Stimulated activated CD8-positive, alpha-beta memory T cell treated with anti-CD3 and anti-CD28 coated beads, Interleukin-7, amount 100 ng/mL, for 24 hours (primary cell): Measurements from ENCODE around the gene SLC6A18.

Experiments
- DNase-seq: peaks from one replicate; pipeline ENCODE4 v3.0.0-alpha.2; 2020; ENCODE audit warnings: low read depth

SLC6A18 gene, protein sequence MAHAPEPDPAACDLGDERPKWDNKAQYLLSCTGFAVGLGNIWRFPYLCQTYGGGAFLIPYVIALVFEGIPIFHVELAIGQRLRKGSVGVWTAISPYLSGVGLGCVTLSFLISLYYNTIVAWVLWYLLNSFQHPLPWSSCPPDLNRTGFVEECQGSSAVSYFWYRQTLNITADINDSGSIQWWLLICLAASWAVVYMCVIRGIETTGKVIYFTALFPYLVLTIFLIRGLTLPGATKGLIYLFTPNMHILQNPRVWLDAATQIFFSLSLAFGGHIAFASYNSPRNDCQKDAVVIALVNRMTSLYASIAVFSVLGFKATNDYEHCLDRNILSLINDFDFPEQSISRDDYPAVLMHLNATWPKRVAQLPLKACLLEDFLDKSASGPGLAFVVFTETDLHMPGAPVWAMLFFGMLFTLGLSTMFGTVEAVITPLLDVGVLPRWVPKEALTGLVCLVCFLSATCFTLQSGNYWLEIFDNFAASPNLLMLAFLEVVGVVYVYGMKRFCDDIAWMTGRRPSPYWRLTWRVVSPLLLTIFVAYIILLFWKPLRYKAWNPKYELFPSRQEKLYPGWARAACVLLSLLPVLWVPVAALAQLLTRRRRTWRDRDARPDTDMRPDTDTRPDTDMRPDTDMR

DNA sequence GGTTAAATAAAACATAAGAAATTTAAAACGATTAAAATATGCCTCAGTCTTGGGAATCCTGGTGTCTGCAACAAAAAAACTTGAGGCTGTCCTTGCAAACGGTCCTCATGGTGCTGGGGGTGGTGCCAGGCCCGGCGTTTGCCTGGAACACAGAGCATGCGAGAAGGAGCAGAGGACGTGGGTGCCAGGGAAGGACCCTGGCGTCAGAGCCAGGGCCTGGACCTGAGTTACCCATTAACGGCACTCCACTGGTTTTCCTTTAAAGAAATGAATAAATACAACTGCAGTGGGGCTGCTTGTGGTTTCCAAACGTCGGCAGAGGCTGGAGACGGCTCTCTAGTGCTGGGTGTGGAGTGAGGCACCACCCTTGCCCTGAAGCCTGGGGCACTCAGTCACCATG, at the start of gene SLC6A18:
Gene SLC6A18 (plus strand): TSS at position 301 of the 400 bp plus-strand sequence. CDS start 97 bp downstream, at position 398.
- no peak for DNase-seq

DNA sequence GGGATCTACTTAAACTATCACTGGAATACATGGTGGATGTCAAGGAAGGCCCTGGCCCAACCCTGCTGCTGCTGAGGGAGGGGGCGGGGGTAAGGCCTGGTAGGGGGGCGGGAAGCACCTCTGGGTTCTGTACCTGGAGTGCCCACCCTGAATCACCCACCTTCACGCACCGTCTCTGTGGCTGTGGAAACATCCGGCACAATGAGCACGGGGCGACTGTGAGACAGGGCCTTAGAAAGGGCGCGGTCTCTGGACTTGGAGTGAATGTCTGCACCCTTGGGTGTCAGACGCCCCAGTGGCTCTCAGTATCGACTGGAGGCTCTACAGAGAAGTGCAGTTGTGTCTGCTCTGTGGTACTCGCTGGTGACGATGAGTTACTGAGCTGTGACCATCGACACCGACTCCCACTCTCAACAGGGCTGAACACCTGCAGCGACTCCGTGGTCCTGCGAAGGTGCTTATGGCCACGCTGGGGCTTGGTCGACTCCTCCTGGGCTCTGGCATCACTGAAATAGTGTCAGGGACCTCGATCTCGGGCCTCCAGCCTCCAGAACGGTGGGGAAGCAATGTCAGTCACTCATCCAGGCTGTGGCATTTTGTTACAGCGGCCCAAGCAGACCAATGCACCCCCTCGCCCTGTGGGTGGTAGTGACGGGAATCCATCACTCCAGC, 49.2 kb upstream of the SLC6A18 start:
- no peak for DNase-seq

DNA sequence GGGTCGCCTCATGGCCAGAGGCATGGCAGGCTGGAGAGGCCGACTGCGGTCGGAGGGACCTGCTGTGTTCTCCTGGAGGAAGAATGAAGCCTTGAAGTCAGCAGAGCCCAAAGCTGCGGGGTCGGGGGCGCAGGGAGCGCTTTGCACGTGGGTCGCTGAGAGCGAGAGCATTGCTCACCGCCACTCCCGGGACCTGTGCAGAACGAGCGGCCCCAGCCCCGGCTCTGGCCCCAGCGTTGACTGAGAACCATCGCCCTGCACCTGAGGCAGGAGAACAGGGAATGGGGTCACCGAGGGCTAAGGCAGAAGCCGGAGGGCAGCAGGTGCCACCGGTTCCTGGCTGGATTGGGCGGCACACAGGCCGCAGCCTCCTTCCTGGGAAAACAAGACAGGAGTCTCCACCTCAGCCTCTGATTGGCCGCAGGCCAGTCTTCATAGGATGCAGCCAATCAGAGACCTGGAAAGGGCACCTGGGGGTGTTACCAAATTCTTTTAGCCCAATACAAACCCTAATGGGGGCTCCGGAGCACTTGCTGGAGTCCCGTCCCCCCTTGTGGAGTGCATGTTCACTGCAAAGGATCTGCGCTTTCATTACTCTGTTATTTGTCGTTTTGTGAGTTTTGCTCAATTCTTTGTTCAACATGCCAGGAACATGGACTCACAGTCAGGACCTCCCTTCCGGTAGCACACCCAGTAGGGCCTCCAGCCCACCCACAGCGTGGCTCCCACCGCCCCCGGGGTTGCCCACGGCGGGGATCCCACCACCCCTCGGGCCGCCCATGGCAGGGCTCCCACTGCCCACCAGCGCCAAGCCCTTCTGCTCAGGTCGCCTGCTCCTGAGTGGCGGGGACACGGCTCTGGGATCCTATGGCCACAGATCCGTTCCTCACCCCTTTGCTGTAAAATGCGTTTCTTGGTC, 48.4 kb upstream of the SLC6A18 start:
- DNase-seq = no peak

DNA sequence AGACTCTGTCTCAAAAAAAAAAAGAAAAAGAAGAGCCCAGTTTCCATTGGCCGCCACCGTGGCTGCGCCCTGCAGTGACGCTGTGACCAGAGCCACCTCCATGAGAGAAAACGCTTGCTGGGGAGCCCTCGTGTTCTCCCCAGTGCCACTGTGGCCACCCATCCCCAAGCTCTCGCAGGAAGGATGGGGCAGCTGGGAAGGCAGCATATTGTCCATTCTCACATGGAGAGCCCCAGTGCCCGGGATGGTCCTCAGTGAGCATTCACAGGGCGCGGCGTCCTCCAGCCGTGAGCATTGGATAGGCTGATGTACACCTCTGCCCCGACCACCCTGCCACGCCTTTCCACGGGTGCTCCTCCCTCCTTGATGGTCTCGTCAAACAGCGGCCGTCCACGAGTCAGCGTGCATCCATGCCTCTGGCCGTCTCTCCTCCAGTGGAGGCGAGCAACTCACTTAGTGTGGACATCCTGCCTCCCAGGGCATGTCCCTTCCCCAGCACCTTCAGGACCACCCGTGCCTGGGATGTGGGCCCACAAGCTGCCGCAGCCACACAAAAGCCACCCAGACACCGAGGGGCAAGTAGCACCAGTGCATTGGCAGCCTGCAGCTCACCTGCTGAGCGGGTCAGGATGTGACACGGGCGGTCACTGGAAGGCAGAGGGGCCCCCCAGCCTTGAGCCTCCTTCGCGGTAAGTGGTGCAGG, 47.2 kb upstream of the SLC6A18 start:
- no peak for DNase-seq

DNA sequence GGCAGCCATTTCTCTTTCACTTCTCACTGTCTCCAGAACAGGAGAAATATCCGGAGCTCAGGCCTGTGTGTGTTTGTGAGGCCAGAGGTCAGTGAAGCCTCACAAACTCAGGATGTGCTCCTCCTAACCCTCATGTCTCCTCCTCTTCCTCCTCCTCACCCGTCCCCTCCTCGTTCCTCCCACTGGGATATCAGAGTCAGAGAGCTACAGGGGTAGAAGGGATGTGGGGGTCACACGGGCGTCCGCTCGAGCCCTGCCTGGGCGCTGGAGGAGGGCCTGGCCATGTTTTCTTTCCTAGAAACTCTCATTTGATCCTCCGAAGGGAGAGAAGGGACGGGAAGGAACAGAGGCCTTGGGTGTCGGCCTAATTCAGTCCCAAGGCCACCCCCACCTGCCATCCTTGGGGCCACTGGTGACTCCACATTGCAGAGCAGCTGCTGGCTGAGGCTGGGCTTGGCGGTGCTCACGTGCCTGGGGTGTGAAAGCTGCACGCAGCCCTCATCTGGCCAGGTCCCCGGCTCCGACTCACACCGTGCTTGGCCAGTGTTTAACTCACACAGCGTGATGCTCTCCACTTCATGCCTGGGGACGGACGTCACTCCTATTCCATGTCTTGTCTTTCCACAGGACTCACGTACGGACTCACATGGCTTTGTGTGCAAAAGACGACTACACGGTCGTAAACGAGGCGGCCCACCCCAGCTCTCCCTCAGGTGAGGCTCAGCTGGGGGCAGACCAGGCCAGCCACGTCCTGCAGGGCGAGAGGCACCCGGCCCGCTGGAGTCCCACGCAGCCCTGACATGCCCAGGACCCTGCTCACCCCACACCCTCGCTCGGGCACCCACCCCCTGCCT, 46.4 kb upstream of the SLC6A18 start:
- no peak for DNase-seq

DNA sequence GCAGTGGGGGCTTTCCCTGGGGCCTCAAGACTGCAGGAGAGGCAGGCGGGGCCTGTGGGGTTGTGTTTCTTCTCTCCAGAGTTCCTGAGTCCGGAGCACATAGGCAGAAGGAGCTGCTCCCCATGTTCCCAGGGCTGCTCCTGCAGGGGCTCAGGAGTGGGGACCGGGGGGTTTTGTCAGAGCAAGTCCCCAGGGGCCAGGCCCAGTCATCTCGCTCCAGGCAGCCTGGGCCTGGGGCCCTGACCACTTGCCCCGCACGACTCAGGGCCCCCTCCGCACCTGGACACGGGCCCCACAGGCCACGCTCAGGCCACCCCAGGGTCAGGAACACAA, 45.8 kb upstream of the SLC6A18 start:
- no peak for DNase-seq

DNA sequence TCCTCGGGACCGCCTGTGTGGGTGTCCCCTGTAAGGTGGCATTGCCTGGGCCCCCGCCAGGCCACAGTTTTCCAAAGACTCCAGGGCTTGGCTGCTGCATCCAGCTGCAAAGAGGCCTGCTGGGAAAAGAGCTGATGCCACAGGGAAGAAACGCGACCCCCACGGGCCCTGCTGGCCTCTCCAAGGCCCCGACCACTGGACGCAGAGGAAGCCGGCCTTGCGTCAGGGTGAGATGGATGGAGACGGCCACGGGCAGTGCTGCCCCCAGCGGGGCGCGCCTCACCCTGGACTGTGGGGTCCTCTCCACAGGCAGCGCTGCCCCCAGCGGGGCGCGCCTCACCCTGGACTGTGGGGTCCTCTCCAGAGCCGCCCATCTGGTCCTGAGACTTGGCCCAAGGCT, 45.1 kb upstream of the SLC6A18 start:
- no peak for DNase-seq

DNA sequence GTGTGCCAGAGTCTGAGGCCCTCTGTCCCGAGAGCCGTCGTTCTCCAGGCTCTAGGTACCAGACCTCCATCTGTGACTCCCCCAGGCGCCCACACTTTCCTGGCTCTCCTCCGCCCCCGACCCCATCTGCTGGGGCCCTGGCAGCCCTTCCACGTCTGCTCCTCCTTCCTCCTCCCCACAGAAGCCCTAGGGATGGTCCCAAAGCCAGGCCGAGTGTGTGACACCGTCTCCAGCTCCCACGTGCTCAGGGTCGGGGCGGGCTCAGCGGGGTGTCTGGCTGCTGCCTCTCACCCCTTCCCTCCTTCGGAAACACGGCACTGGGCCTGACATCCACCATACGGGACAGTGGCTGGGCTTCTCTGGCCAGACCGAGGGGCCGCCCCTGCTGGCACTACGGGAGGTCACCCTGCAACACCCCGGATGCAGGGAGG, 44.3 kb upstream of the SLC6A18 start:
- no peak for DNase-seq

DNA sequence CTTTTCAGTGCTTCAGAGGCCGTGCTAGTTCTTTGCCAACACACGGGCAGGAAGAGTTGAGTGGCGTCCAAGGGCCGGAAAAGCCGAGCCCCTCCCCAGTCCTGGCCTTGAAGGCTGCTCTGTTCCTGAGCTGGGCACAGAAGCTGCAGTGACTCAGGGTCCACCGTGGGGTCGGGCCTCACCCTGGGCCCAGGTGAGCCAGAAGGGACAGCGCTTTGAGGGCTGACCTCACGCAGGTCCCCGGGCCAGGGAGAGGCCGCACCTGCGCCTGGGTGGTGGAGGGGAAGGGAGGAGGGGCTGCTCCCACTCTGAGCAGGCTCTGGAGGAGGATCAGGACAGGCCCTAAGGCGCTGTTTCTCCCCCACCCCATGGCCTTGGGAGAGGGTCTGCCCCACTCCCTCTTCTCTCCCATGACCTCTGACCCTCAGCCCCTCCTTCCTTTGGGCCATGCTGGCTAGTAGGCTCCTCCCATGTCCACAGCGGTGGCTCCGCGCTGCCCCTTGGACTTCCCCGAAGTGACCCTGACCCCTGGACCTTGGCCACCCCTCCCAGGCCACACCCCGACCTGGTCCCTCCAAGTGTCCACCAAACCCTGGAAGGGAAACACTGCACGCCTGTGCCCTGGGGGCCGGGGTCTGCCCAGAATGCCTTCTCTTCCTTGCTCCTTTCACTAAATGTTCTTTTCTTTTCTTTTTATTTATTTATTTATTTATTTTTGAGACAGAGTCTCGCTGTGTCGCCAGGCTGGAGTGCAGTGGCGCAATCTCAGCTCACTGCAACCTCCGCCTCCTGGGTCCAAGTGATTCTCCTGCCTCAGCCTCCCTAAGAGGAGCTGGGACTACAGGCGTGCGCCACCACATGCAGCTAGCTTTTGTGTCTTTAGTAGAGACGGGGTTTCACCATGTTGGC, 43.5 kb upstream of the SLC6A18 start:
- DNase-seq = no peak

DNA sequence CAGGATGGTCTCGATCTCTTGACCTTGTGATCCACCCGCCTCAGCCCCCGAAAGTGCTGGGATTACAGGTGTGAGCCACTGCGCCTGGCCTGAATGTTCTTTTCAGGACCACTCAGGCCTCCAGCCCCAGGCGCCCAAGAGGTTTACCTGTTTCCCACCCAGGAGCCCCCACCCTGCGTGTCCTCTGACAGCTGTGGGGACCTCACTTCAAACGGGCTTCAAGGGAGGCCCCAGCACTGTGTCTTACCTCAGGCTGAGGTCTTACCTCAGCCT, 42.9 kb upstream of the SLC6A18 start:
- DNase-seq = no peak

DNA sequence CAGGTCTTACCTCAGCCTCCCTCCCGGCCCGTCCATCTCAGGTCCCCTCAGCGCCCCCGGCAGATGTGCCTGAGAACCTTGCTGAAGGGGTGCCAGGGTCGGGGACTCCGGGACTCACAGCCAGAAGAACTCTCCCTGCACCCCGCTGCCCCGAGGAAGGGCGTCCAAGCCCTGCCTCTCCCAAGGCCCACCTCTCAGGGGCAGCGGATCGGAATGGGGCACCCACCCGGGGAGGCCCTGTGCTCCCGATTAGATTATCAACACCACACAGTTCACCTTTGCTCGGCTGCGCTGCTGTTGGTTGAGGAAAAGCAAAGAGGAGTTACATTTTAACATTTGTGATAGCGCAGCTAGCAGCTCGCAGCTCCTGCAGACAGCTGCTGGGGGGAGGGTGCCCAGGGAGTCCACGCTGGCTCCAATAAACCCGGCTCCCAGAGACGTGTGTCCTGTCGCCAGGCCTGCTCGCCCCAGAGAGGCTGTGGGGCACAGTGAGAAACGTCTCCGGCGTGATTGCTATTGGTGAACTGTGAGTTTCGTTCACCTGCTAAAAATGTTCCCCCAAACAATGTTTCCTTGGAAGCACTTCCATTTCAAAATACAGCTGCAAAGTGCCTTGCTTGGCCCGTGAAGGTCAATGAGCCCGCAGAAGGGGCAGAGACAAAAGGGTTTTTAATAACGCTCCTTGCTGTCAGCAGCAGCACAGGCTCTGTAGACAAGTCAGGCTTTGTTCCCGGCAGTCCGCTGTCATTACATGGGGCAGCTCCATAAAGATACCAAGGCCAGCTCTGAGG, 42.4 kb upstream of the SLC6A18 start:
- DNase-seq = no peak

DNA sequence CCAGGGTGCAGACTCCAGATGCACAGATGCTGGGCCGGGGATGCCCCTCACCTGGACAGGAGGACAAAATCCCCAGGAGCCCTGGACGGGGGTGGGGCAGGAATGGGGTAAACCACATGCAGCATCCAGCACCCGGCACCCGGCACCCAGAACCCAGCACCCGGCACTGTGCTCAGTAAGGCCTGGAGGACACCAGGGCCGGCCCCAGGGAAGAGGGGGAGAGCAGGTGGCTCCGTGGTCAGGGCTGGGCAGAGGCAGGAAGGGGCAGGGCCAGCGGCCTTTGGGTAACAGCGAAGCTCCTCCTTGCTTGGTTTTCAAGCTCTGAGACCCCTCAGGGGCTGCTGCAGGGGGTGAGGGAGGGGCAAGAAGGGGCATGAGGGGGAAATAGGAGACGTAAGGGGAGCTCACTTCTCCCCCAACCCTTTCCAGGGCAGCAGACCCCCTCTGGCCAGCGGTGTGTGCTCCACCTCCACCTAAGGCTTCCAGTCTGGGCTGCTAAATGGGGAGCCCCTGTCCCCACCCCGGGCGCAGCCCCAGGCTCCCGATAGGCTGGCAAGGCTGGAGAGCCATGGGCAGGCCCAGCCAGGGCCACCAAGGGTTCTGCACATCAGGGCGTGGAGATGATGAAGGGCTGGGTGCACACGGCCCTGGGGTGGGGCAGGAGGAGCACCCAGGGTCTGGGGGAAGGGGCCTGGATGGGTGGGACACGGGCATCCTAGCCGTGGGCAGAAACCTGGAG, 41.6 kb upstream of the SLC6A18 start:
- no peak for DNase-seq

DNA sequence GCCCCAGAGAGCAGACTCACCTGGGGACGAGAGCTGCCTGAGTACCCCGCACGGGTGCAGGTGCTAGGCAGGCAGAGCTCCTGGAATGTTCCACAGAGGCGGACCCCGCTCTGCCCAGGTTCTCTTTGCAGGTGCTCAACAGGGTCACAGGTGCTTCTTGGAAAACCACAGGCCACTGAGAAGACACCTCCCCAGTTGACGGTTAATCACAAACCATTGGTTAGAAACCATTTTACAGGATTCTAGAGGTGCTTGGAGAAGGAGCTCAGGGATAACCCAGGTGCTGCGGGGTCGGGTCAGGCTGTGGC, 41.1 kb upstream of the SLC6A18 start:
- no peak for DNase-seq

DNA sequence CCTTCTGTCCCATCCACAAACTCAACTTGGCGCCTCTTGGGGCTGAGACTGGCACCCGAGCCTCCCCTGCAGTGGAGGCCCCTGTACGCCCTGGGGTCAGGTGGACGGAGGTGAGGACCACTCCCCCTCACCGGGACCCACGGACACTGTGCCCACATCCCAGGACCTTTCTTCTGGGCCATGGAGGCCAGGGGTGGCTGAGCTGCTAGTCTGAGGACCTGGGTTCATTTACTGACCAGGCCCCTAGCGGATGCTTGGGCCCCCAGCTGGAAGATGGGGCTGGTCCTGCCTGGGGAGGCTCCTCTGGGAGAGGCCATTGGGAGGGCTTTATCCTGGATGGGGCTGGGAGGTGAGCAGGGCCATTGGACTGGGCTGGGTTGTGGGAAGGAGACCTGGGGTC, 40.7 kb upstream of the SLC6A18 start:
- no peak for DNase-seq

DNA sequence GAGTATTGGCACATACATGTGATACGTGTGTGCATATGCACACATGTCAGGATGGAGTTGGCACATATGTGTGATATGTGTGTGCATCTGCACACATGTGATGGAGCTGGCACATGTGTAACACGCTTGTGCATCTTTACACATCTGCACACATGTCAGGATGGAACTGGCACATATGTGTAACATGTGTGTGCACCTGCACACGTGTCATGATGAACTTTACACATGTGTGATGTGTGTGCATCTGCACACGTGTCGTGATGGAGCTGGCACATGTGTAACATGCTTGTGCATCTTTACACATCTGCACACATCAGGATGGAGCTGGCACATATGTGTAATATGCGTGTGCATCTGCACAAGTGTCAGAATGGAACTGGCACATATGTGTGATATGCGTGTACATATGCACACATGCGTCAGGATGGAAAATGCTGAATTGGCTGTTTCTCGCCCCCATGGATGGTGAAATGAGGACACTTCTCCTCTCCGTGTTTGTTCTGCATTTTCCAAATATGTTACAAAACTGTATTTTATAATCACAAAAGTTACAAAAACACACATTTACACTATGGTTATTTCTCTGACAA, 40.0 kb upstream of the SLC6A18 start:
- DNase-seq = no peak

DNA sequence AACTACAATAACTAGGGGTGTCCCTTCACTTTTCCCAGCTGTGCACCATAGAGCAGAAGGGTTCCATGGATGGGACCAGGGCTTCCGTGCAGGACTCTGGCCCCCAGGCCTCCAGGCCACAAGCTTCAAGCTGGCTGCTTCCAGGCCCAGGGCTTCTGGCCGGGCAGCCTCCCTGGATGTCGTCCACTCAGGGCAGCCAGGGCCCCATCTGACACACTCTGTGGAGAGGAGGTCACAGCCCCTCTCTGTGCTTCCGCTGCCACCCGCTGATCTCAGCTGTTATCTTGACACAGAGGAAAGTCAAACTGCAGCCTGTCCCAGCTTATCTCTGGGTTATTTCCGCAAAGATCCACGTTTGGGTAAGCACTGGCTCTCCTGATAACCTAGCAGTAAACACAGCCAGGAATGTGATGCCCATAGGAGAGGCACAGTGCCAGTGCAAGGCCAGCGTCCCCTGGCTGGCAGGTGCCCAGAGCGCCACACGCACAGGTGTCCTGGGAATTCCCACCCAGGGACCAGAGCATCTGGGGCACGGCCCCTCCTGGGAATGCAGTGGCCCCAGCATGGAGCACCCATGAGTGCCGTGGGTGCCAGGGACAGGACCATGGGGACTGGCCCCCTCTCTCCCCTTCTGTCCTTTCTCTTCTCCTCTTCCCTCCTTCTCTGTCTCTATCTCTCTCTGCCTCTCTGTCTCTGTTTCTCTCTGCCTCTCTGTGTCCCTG, 39.4 kb upstream of the SLC6A18 start:
- DNase-seq = no peak
